ENCODE data around the gene ZNF497. TPM values are rescaled to one million over a fixed set of nuclear protein-coding genes. Genes with fewer than 3 reads are reported as not detected.
A peak's percentile ranks its signal among the peaks of the same experiment; 100 is the strongest.

ZNF497 gene
- total and polyA plus RNA-seq, 2 of the 13 experiments (the other 11 are each of a cell fraction or from before 2014, with no cell fraction given): 1.5 to 1.9 TPM

DNA sequence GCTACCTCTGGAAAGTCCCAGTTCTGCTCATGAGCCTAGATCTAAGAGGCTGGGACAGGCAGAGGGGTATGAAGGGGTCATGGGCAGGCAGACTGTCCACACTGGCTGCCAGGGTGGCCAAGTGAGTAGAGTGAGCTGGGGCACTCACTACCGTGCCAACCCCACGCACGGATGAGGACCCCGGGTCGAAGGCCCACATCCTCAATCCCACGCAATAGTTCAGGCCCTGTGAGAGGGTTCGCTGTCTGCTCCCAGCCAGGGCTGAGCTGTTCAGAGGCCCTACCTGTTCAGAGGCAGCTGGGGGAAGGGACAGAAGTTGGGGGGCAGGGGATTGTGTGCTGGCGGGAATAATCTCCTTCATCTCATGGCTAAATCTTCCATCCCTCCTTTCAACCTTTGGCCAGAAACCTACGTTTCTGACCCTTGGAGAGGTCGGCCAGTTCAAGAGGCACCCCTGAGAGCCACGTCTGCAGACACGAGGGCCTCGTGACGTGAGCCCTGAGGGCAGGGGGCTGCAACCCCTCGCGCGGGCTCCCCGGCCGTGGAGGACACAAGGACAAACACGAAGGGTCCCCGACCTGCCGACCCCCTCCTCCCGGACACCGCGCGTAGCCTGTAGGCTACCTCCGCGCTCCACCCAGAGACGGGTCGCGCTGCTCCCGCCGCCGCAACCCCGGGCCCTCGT lies 23.5 kb upstream of the ZNF497 start (continued):
- TF ChIP-seq, protein P1, sequence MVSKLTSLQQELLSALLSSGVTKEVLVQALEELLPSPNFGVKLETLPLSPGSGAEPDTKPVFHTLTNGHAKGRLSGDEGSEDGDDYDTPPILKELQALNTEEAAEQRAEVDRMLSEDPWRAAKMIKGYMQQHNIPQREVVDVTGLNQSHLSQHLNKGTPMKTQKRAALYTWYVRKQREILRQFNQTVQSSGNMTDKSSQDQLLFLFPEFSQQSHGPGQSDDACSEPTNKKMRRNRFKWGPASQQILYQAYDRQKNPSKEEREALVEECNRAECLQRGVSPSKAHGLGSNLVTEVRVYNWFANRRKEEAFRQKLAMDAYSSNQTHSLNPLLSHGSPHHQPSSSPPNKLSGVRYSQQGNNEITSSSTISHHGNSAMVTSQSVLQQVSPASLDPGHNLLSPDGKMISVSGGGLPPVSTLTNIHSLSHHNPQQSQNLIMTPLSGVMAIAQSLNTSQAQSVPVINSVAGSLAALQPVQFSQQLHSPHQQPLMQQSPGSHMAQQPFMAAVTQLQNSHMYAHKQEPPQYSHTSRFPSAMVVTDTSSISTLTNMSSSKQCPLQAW (CRISPR knock-in tag; IDR thresholded peaks at IDR 0.05): 0 out of 2 replicates have a peak, but pooled peaks have one; percentile 35
- TF ChIP-seq JUN (CRISPR knock-in tag; IDR thresholded peaks at IDR 0.05) (no peak; the same call in 1 of the 2 replicates), ZNF260 (CRISPR knock-in tag; IDR thresholded peaks at IDR 0.05; ENCODE audit: borderline replicate concordance, low read depth) (no peak), ZNF570 (CRISPR knock-in tag; IDR thresholded peaks at IDR 0.05; ENCODE audit: borderline replicate concordance) (peak; percentile 43; the same call in 1 of the 2 replicates), SAFB2 (CRISPR knock-in tag; IDR thresholded peaks at IDR 0.05; ENCODE audit: borderline replicate concordance, low read depth) (no peak), STAG1 (CRISPR knock-in tag; IDR thresholded peaks at IDR 0.05) (no peak; the same call in 1 of the 2 replicates), ZNF264 (CRISPR knock-in tag; IDR thresholded peaks at IDR 0.05) (no peak), ZNF143 (CRISPR knock-in tag; IDR thresholded peaks at IDR 0.05) (no peak), REXO4 (CRISPR knock-in tag; IDR thresholded peaks at IDR 0.05; ENCODE audit: borderline replicate concordance) (no peak), SP5 (CRISPR knock-in tag; IDR thresholded peaks at IDR 0.05; ENCODE audit: borderline replicate concordance, low read depth) (no peak), PAWR (CRISPR knock-in tag; IDR thresholded peaks at IDR 0.05; ENCODE audit: borderline replicate concordance) (0 out of 2 replicates have a peak, but pooled peaks have one; percentile 47), ZNF572 (CRISPR knock-in tag; IDR thresholded peaks at IDR 0.05) (no peak), NBN (conservative IDR thresholded peaks at IDR 0.05) (no peak), ZNF138 (CRISPR knock-in tag; IDR thresholded peaks at IDR 0.05; ENCODE audit: low read depth) (no peak), TAF15 (IDR thresholded peaks at IDR 0.05; ENCODE audit: low read depth, low read length, poor library complexity, severe bottlenecking) (peak; percentile 91), MIER2 (CRISPR knock-in tag; IDR thresholded peaks at IDR 0.05) (no peak), YY1 (IDR thresholded peaks at IDR 0.05; ENCODE audit: insufficient read depth, insufficient replicate concordance, low read depth, low read length) (no peak)
- TF ChIP-seq, protein P2, sequence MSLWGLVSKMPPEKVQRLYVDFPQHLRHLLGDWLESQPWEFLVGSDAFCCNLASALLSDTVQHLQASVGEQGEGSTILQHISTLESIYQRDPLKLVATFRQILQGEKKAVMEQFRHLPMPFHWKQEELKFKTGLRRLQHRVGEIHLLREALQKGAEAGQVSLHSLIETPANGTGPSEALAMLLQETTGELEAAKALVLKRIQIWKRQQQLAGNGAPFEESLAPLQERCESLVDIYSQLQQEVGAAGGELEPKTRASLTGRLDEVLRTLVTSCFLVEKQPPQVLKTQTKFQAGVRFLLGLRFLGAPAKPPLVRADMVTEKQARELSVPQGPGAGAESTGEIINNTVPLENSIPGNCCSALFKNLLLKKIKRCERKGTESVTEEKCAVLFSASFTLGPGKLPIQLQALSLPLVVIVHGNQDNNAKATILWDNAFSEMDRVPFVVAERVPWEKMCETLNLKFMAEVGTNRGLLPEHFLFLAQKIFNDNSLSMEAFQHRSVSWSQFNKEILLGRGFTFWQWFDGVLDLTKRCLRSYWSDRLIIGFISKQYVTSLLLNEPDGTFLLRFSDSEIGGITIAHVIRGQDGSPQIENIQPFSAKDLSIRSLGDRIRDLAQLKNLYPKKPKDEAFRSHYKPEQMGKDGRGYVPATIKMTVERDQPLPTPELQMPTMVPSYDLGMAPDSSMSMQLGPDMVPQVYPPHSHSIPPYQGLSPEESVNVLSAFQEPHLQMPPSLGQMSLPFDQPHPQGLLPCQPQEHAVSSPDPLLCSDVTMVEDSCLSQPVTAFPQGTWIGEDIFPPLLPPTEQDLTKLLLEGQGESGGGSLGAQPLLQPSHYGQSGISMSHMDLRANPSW (CRISPR knock-in tag; IDR thresholded peaks at IDR 0.05; ENCODE audit: borderline replicate concordance): no peak
- TF ChIP-seq, protein P3, sequence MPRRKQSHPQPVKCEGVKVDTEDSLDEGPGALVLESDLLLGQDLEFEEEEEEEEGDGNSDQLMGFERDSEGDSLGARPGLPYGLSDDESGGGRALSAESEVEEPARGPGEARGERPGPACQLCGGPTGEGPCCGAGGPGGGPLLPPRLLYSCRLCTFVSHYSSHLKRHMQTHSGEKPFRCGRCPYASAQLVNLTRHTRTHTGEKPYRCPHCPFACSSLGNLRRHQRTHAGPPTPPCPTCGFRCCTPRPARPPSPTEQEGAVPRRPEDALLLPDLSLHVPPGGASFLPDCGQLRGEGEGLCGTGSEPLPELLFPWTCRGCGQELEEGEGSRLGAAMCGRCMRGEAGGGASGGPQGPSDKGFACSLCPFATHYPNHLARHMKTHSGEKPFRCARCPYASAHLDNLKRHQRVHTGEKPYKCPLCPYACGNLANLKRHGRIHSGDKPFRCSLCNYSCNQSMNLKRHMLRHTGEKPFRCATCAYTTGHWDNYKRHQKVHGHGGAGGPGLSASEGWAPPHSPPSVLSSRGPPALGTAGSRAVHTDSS (CRISPR knock-in tag; conservative IDR thresholded peaks at IDR 0.05): no peak
- TF ChIP-seq, protein P4, sequence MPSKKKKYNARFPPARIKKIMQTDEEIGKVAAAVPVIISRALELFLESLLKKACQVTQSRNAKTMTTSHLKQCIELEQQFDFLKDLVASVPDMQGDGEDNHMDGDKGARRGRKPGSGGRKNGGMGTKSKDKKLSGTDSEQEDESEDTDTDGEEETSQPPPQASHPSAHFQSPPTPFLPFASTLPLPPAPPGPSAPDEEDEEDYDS (CRISPR knock-in tag; IDR thresholded peaks at IDR 0.05): no peak
- TF ChIP-seq, protein P5, sequence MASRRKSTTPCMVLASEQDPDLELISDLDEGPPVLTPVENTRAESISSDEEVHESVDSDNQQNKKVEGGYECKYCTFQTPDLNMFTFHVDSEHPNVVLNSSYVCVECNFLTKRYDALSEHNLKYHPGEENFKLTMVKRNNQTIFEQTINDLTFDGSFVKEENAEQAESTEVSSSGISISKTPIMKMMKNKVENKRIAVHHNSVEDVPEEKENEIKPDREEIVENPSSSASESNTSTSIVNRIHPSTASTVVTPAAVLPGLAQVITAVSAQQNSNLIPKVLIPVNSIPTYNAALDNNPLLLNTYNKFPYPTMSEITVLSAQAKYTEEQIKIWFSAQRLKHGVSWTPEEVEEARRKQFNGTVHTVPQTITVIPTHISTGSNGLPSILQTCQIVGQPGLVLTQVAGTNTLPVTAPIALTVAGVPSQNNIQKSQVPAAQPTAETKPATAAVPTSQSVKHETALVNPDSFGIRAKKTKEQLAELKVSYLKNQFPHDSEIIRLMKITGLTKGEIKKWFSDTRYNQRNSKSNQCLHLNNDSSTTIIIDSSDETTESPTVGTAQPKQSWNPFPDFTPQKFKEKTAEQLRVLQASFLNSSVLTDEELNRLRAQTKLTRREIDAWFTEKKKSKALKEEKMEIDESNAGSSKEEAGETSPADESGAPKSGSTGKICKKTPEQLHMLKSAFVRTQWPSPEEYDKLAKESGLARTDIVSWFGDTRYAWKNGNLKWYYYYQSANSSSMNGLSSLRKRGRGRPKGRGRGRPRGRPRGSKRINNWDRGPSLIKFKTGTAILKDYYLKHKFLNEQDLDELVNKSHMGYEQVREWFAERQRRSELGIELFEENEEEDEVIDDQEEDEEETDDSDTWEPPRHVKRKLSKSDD (CRISPR knock-in tag; IDR thresholded peaks at IDR 0.05; ENCODE audit: low read depth): no peak
